ENCODE data around the gene APBA1. TPM values are rescaled to one million over a fixed set of nuclear protein-coding genes. Genes with fewer than 3 reads are reported as not detected.

APBA1 gene
- total RNA-seq, 1 experiment from 2014 or later = 1.8 TPM

DNA sequence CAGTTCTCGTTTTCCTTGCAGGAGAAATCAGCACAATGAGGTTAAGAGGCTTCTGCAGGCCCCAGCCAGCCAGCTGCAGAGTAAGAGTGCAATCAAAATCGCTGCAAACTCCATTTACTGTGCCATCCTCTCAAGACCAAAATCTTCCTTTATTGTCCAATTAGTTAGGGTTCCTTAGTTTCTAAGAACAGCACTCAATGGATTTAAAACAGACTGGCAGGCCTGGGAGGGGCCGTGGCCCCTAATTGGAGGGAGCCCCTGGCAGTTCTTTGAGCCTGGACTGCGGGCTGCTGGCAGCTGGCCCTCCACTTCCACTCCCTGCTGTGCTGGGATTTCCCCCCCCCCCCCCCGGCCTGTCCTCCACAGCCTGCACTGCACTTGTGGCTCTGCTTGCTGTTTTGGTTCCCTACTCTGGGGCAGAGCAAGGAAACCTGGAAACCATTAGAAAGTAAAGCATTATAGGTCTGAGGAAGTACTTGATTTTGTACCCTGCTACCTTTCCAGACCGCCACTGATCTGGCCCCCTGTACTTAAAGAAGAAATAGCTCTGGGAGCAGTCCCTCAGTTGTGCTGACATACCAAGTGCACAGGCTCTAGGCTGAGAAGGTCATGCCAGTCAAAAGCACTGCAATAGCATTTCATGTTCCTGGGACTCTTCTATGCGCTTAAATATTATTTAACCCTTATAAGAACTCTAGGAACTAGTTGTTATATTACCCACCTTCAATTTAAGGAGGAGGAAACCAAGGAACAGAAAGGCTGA lies 129.0 kb downstream of the APBA1 start:
- no peak overlapping the region for H3K9ac ChIP-seq (ENCODE audit: extremely low read depth, insufficient read length, low read length)
- no peak overlapping the region for H4K91ac ChIP-seq (ENCODE audit: insufficient read length, low read depth, low read length)
- DNase-seq = peak; percentile 78

More for the DNA sequence above, 129.0 kb downstream of the APBA1 start:
- Histone ChIP-seq H2AK5ac (ENCODE audit: insufficient read length, low read length) (no peak overlapping the region), H3K9me3 (ENCODE audit: control insufficient read depth, low read depth, low read length) (no peaks in the 10 kb centered on the region), H3K79me2 (ENCODE audit: insufficient read depth, low read length) (no peaks in the 10 kb centered on the region), H3K18ac (ENCODE audit: insufficient read length, low read depth, low read length) (no peak overlapping the region), H2BK120ac (ENCODE audit: low read depth, low read length, poor library complexity, severe bottlenecking) (no peak overlapping the region), H2BK15ac (ENCODE audit: low read depth, low read length) (no peak overlapping the region), H3K4me1 (ENCODE audit: insufficient read depth, low read length) (peaks cover 2% of the 10 kb centered on the region; the same call in 1 of the 2 replicates), H4K20me1 (ENCODE audit: control insufficient read depth, insufficient read depth, insufficient read length) (no peaks in the 10 kb centered on the region), H2AFZ (ENCODE audit: low read length) (no peak overlapping the region), H3K27me3 (ENCODE audit: insufficient read depth, low read length) (no peaks in the 10 kb centered on the region), H3K56ac (ENCODE audit: insufficient read length, low read depth, low read length) (no peak overlapping the region), H3K23me2 (ENCODE audit: insufficient read length, low read depth, low read length, poor library complexity, severe bottlenecking) (no peaks in the 10 kb centered on the region), H3K23ac (ENCODE audit: insufficient read length, low read depth, low read length) (no peak overlapping the region), H4K5ac (ENCODE audit: insufficient read length, low read depth, low read length) (no peak overlapping the region), H4K8ac (replicated peaks; ENCODE audit: insufficient read length, low read depth, low read length) (no peak overlapping the region), H3K4ac (ENCODE audit: low read depth, low read length) (no peak overlapping the region), H2BK20ac (ENCODE audit: low read depth, low read length, poor library complexity, severe bottlenecking) (no peak overlapping the region), H3K14ac (ENCODE audit: insufficient read depth, low read length) (no peak overlapping the region), H3K79me1 (ENCODE audit: insufficient read depth, low read depth, low read length, poor library complexity, severe bottlenecking) (no peaks in the 10 kb centered on the region), H3K27ac (ENCODE audit: insufficient read length, low read depth, low read length) (no peak overlapping the region), H2BK5ac (ENCODE audit: insufficient read length, low read length) (no peak overlapping the region), H3T11ph (ENCODE audit: low read length) (no peak overlapping the region), H3K4me2 (ENCODE audit: insufficient read depth, insufficient read length, low read length) (peak overlapping the region; percentile 39), H2BK12ac (ENCODE audit: insufficient read length, low read depth, low read length) (no peak overlapping the region)
- TF ChIP-seq, protein P1, sequence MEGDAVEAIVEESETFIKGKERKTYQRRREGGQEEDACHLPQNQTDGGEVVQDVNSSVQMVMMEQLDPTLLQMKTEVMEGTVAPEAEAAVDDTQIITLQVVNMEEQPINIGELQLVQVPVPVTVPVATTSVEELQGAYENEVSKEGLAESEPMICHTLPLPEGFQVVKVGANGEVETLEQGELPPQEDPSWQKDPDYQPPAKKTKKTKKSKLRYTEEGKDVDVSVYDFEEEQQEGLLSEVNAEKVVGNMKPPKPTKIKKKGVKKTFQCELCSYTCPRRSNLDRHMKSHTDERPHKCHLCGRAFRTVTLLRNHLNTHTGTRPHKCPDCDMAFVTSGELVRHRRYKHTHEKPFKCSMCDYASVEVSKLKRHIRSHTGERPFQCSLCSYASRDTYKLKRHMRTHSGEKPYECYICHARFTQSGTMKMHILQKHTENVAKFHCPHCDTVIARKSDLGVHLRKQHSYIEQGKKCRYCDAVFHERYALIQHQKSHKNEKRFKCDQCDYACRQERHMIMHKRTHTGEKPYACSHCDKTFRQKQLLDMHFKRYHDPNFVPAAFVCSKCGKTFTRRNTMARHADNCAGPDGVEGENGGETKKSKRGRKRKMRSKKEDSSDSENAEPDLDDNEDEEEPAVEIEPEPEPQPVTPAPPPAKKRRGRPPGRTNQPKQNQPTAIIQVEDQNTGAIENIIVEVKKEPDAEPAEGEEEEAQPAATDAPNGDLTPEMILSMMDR (conservative IDR thresholded peaks at IDR 0.05) = no peak
- Mint-ChIP-seq H3K4me1 (peaks cover 13 to 15% of the 10 kb centered on the region in 2 experiments), H3K36me3 (ENCODE audit: insufficient read depth in 1 of 3, low read depth in 3 of 3) (no peaks in the 10 kb centered on the region), H3K4me3 (no peak overlapping the region), H3K27me3 (ENCODE audit: low read depth) (no peaks in the 10 kb centered on the region; the same call in 1 of the 2 replicates), H3K27ac (no peak overlapping the region; a peak in 1 of 7 replicates), H3K9me3 (no peaks in the 10 kb centered on the region; a peak in 1 of 5 replicates)
- no CpG with 5 or more reads among the region's 7 CpGs for WGBS (ENCODE audit: extremely low coverage, insufficient read length, low lambda C conversion rate)

Data from H9 (cell line).